Liver (tissue), 3 donors: ENCODE measurements around the gene DPP4.

ENCODE experiments used
- CTCF ChIP-seq: fragments of 150-350 bp; IDR thresholded peaks from 2 replicates; pipeline ENCODE4 v1.5.1; 2017; ENCODE audit warnings: improper control_type of control experiment, low read depth, low read length; ENCODE audit not compliant: missing input control
- JUND ChIP-seq, 2 donors: IDR thresholded peaks; 2 replicates each; pipeline ENCODE4 v1.6.1; 2016; ENCODE audit warnings: antibody characterized with exemption in 2 of 2
- MAX ChIP-seq: IDR thresholded peaks from 2 replicates; pipeline ENCODE4 v1.6.1; 2016; ENCODE audit warnings: antibody characterized with exemption
- RAD21 ChIP-seq, 2 donors: IDR thresholded peaks; 2 replicates each; pipeline ENCODE4 v1.6.1; 2016; ENCODE audit warnings: antibody characterized with exemption in 2 of 2, mild to moderate bottlenecking in 2 of 2
- REST ChIP-seq: IDR thresholded peaks from 2 replicates; pipeline ENCODE4 v1.6.1; 2016; ENCODE audit warnings: antibody characterized with exemption, mild to moderate bottlenecking
- SP1 ChIP-seq: IDR thresholded peaks from 2 replicates; pipeline ENCODE4 v1.6.1; 2018; ENCODE audit warnings: antibody characterized with exemption, mild to moderate bottlenecking
- YY1 ChIP-seq: IDR thresholded peaks from 2 replicates; pipeline ENCODE4 v1.6.1; 2016; ENCODE audit warnings: antibody characterized with exemption, mild to moderate bottlenecking
- ZBTB33 ChIP-seq: IDR thresholded peaks from 2 replicates; pipeline ENCODE4 v1.6.1; 2016; ENCODE audit warnings: antibody characterized with exemption
- donor health status: healthy.
- donor health status: healthy.

- TF ChIP-seq CTCF (no peak), REST (no peak), JUND (IDR thresholded peaks at IDR 0.05) (no peak), SP1 (no peak), YY1 (no peak), MAX (no peak), RAD21 (IDR thresholded peaks at IDR 0.05) (no peak), ZBTB33 (no peak)
These were observed 86.7 kb downstream of the DPP4 start for GRCh38 chr2:161987311-161987710.
